Activated naive CD4-positive, alpha-beta T cell treated with anti-CD3 and anti-CD28 coated beads, Interleukin-2, amount 50 U/mL, for 24 hours (primary cell): ENCODE results near the gene LIMCH1.

Source experiments
- H3K27ac Mint-ChIP-seq: one replicate; pipeline ENCODE4 v1.8.0; 2021; ENCODE audit warnings: mild to moderate bottlenecking, mixed read lengths
- H3K27me3 Mint-ChIP-seq: one replicate; pipeline ENCODE4 v1.8.0; 2021; ENCODE audit warnings: mixed read lengths
- H3K36me3 Mint-ChIP-seq: one replicate; pipeline ENCODE4 v1.8.0; 2021; ENCODE audit warnings: mixed read lengths
- H3K4me1 Mint-ChIP-seq: one replicate; pipeline ENCODE4 v1.8.0; 2021; ENCODE audit warnings: mixed read lengths
- H3K4me3 Mint-ChIP-seq: one replicate; pipeline ENCODE4 v1.8.0; 2021; ENCODE audit warnings: mild to moderate bottlenecking, mixed read lengths
- H3K9me3 Mint-ChIP-seq: one replicate; pipeline ENCODE4 v1.8.0; 2021; ENCODE audit warnings: mixed read lengths

Gene LIMCH1

GRCh38 chr4:41602886-41603498, 65.0 kb downstream of the LIMCH1 start:
- H3K27ac Mint-ChIP-seq: no peak overlapping the region
- H3K36me3 Mint-ChIP-seq: no peaks in the 10 kb centered on the region
- no peaks in the 10 kb centered on the region for H3K9me3 Mint-ChIP-seq
- H3K4me3 Mint-ChIP-seq: no peak overlapping the region
- H3K27me3 Mint-ChIP-seq: peaks cover 4% of the 10 kb centered on the region
- no peaks in the 10 kb centered on the region for H3K4me1 Mint-ChIP-seq

DNA sequence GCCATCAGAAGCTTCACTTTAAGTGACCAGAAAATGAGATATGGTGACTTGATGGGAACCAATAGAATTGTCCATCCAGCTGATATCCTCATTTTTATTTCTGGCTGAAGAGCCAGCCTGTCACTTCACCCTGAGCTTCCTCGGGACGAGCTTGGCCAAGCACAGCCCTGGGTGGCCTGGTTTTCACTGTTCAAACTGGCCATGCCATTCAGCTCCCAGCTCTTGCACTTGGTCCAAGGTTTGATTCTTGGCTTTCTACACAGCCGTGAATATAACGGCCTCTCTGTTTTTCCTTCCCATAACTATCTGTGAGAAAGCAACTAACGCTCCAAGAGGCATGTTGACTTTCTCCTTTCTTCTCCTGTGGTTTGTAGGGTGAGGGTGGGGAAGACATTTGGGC, 71.9 kb downstream of the LIMCH1 start:
- no peaks in the 10 kb centered on the region for H3K4me1 Mint-ChIP-seq
- no peak overlapping the region for H3K4me3 Mint-ChIP-seq
- H3K27me3 Mint-ChIP-seq: no peaks in the 10 kb centered on the region
- H3K36me3 Mint-ChIP-seq: no peaks in the 10 kb centered on the region
- H3K9me3 Mint-ChIP-seq: peaks cover 4% of the 10 kb centered on the region
- no peak overlapping the region for H3K27ac Mint-ChIP-seq

DNA sequence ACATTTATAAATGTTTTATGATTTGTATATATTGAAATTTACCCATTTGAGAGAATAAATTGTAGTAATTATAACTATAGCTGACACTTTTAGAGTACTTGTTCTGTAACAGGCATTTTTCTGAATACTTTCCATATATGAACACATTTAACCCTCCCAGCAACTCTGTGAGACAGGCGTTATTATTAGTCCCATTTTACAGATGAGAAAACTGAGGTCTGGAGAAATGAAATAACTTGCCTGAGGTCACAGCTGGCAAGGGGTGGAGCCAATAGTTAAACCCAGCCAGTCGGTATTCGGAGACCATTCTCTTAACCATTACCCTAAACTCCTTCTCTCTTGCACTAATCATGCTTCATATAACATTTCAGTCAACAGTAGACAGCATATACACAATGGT, 72.5 kb downstream of the LIMCH1 start:
- H3K27me3 Mint-ChIP-seq: no peaks in the 10 kb centered on the region
- H3K4me1 Mint-ChIP-seq: no peaks in the 10 kb centered on the region
- H3K27ac Mint-ChIP-seq: no peak overlapping the region
- peaks cover 4% of the 10 kb centered on the region for H3K9me3 Mint-ChIP-seq
- no peaks in the 10 kb centered on the region for H3K36me3 Mint-ChIP-seq
- no peak overlapping the region for H3K4me3 Mint-ChIP-seq

GRCh38 chr4:41611124-41611838, 73.3 kb downstream of the LIMCH1 start:
- peaks cover 4% of the 10 kb centered on the region for H3K9me3 Mint-ChIP-seq
- no peak overlapping the region for H3K4me3 Mint-ChIP-seq
- no peaks in the 10 kb centered on the region for H3K4me1 Mint-ChIP-seq
- H3K27me3 Mint-ChIP-seq: no peaks in the 10 kb centered on the region
- no peak overlapping the region for H3K27ac Mint-ChIP-seq
- H3K36me3 Mint-ChIP-seq: no peaks in the 10 kb centered on the region

DNA sequence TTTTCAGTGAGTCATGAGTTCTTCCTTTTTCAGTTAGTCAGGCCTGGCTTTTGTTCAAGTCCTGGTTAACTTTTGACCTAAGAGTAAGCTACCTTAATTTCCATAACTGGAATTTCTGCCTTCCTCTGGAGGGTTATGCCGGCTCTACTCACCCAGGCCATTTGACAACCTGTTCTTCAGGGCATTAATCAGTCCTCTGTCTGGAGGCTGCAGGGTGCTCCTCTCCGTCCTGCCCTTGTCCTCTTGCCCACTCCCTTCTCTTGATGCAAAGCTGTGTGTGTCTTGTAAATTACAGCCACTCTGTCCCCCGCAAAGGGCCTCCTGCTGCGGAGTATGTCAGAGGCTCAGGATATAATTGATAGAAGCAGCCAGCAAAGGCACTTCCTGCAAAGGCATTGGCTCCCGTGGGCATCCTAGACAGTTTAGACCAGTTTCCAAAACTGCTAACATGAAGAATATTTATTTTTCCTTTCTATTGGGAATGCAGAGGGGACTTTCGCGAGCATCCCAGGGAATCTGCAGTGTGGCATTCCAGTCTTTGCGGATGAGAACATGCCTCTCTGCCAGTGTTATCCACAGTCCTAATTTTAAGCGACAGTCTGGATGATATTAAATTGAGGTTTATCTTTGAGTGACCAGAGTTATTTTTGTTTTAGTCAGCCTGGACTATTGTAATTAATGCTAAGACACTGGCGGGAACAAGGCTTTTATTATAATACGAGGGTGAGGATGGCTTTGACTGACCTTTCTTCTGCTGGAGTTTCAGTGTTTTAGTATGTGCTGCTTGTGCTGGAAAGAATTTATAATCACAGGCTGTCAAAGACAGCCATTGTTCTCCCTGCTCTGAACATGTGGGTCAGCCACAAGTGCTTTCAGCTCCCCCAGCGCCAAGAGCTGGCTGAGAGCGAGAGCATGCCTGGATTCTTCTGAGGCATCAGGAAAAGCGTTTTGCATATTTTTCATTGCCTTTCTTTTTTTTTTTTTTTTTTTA, 74.2 kb downstream of the LIMCH1 start:
- no peak overlapping the region for H3K27ac Mint-ChIP-seq
- no peaks in the 10 kb centered on the region for H3K27me3 Mint-ChIP-seq
- no peaks in the 10 kb centered on the region for H3K4me1 Mint-ChIP-seq
- peaks cover 4% of the 10 kb centered on the region for H3K9me3 Mint-ChIP-seq
- H3K4me3 Mint-ChIP-seq: no peak overlapping the region
- no peaks in the 10 kb centered on the region for H3K36me3 Mint-ChIP-seq

- peaks cover 4% of the 10 kb centered on the region for H3K9me3 Mint-ChIP-seq
- H3K27me3 Mint-ChIP-seq: peaks cover 3% of the 10 kb centered on the region
- no peak overlapping the region for H3K27ac Mint-ChIP-seq
- no peaks in the 10 kb centered on the region for H3K36me3 Mint-ChIP-seq
- H3K4me1 Mint-ChIP-seq: no peaks in the 10 kb centered on the region
- H3K4me3 Mint-ChIP-seq: no peak overlapping the region
Observed at GRCh38 chr4:41613386-41613785, 75.4 kb downstream of the LIMCH1 start.

DNA sequence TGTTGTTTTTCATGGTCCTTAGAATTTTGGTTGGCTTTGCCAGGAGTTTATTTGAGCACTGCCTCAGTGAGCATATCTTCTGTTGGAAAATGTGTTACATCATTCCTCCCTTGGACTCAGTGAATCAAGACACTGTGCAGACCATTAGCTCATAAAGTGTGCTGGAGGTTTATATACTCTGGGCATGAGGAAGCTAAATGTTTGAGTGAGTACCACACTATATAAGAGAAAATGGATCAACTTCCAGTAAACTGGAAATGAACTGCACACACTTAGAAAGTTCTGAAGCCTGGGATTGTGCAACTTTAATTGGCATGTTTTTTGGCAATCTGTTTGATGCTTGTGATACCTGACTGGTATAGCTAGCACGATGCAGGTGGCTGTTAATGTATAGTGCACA, 75.9 kb downstream of the LIMCH1 start:
- H3K9me3 Mint-ChIP-seq: peaks cover 4% of the 10 kb centered on the region
- H3K27ac Mint-ChIP-seq: no peak overlapping the region
- H3K4me3 Mint-ChIP-seq: no peak overlapping the region
- no peaks in the 10 kb centered on the region for H3K4me1 Mint-ChIP-seq
- H3K27me3 Mint-ChIP-seq: peaks cover 3% of the 10 kb centered on the region
- no peaks in the 10 kb centered on the region for H3K36me3 Mint-ChIP-seq

DNA sequence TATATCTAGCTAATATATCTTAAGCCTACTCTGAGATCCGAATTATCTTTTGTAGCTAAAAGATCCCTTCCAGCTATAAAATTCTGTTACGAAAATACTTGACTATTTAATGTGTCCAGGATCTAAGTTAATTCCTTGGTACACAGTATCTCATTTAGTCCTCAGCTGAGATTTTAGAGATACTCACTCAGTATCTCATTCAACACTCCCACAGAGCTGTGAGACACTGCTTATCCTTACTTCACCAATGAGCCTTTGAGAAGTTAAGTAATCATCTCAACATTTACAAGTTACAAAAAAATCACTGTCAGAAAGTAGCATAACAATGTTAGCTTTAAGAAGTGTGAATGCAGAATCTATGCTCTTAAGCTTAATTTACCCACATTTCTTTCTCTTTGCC, 76.6 kb downstream of the LIMCH1 start:
- Mint-ChIP-seq H3K36me3 (no peaks in the 10 kb centered on the region), H3K4me1 (no peaks in the 10 kb centered on the region), H3K27me3 (peaks cover 3% of the 10 kb centered on the region), H3K4me3 (no peak overlapping the region), H3K27ac (no peak overlapping the region), H3K9me3 (no peaks in the 10 kb centered on the region)

GRCh38 chr4:41619161-41619560, 81.2 kb downstream of the LIMCH1 start:
- Mint-ChIP-seq H3K9me3 (no peaks in the 10 kb centered on the region), H3K27ac (no peak overlapping the region), H3K36me3 (no peaks in the 10 kb centered on the region), H3K4me3 (no peak overlapping the region), H3K27me3 (peaks cover 3% of the 10 kb centered on the region), H3K4me1 (no peaks in the 10 kb centered on the region)

GRCh38 chr4:41620594-41621256, 82.8 kb downstream of the LIMCH1 start:
- Mint-ChIP-seq H3K4me1 (no peaks in the 10 kb centered on the region), H3K27ac (no peak overlapping the region), H3K36me3 (no peaks in the 10 kb centered on the region), H3K27me3 (peaks cover 3% of the 10 kb centered on the region), H3K9me3 (no peaks in the 10 kb centered on the region), H3K4me3 (no peak overlapping the region)

- no peaks in the 10 kb centered on the region for H3K4me1 Mint-ChIP-seq
- H3K4me3 Mint-ChIP-seq: no peak overlapping the region
- H3K27me3 Mint-ChIP-seq: no peaks in the 10 kb centered on the region
- H3K36me3 Mint-ChIP-seq: no peaks in the 10 kb centered on the region
- H3K27ac Mint-ChIP-seq: no peak overlapping the region
- no peaks in the 10 kb centered on the region for H3K9me3 Mint-ChIP-seq
Observed at GRCh38 chr4:41622787-41623186, 84.8 kb downstream of the LIMCH1 start.

DNA sequence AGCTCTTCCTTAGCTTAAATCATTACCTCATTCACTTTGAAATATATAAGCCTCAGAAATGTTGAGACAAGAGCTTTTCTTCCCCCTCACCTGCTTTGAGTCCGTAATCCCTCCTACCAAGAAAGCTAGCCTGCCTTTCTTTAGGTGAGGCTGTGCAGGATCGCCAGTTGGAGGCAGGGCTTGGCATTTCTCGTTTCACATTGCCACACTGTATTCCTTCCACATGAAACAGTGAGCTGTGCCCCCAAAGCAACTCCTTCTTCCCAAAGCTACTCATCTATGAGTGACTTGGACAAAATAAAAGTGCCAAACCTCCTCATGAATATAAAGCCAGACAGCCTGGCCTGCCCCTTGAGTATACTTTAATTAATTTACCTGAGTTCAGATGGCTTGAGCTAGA, 86.8 kb downstream of the LIMCH1 start:
- Mint-ChIP-seq H3K36me3 (no peaks in the 10 kb centered on the region), H3K9me3 (no peaks in the 10 kb centered on the region), H3K27ac (no peak overlapping the region)

DNA sequence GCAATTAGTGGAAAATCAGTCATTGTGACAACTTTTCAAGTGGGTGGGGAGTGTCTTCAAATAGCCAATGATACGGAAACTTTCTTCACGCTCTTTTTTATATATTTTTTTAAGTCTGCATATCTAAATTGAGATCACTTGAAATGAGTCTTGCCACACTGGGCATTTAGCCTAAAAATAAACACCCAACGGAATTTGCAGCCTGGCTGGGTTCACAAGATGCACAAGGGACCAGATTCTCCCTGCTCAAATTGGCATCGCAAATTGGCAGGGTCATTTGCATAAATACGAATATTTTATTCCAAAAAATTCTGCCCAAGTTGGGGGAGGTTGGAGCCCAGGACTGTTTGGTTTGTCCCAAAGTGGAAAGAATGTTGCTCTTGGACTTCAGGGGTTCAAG, 87.6 kb downstream of the LIMCH1 start:
- Mint-ChIP-seq H3K4me3 (no peak overlapping the region), H3K9me3 (no peaks in the 10 kb centered on the region), H3K27ac (no peak overlapping the region)

More for the DNA sequence above, 86.8 kb downstream of the LIMCH1 start:
- Mint-ChIP-seq H3K4me3 (no peak overlapping the region), H3K4me1 (no peaks in the 10 kb centered on the region), H3K27me3 (no peaks in the 10 kb centered on the region)

GRCh38 chr4:41628936-41629335, 91.0 kb downstream of the LIMCH1 start:
- Mint-ChIP-seq H3K4me1 (no peaks in the 10 kb centered on the region), H3K36me3 (no peaks in the 10 kb centered on the region), H3K27me3 (no peaks in the 10 kb centered on the region), H3K27ac (no peak overlapping the region), H3K4me3 (no peak overlapping the region), H3K9me3 (no peaks in the 10 kb centered on the region)

More for the DNA sequence above, 87.6 kb downstream of the LIMCH1 start:
- H3K36me3 Mint-ChIP-seq: no peaks in the 10 kb centered on the region
- H3K4me1 Mint-ChIP-seq: no peaks in the 10 kb centered on the region
- no peaks in the 10 kb centered on the region for H3K27me3 Mint-ChIP-seq

GRCh38 chr4:41631523-41631922, 93.6 kb downstream of the LIMCH1 start:
- Mint-ChIP-seq H3K36me3 (no peaks in the 10 kb centered on the region), H3K27me3 (no peaks in the 10 kb centered on the region), H3K4me1 (no peaks in the 10 kb centered on the region), H3K9me3 (no peaks in the 10 kb centered on the region), H3K4me3 (no peak overlapping the region), H3K27ac (no peak overlapping the region)
